Stimulated activated CD4-positive, alpha-beta T cell treated with anti-CD3 and anti-CD28 coated beads, TNF-alpha, amount 100 ng/mL, for 4 hours (primary cell): ENCODE measurements around the gene PIGP.
"Not testable (repeated sequence)": the region's sequence is repeated elsewhere in the genome, so short reads cannot be mapped to it uniquely, and the experiment has no call there.

ENCODE experiments used
- DNase-seq, 3 experiments: peaks; one replicate each; pipeline ENCODE4 v3.0.0-alpha.2; 2020; ENCODE audit warnings: low read depth in 3 of 3

PIGP gene

GRCh38 chr21:37076087-37076850, 3.4 kb upstream of the PIGP start:
- DNase-seq: no peak

DNA sequence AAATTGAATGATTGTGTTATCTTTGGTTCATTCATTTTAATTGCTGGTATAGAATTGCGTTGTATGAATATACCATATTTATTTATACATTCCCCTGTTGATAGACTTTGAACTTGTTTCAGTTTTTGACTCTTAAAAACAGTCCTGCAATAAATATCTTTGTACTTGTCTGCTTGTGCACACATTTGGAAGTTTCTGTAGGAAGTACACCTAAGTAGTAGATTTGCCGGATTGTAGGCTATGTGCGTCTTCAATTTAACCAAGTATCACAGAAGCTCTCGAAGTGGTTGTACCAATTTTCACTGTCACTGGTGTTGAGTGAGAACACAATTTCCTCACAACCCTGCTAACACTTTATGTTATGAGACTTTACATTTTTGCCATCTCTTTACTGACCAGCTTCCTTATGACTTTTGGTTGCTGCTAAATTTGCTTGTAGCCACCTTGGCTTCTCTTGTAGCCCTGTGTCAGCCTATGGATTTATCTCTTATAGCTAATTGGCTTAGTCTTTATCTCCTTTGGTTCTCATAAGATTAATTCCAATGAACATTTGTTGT, 2.4 kb upstream of the PIGP start:
- DNase-seq: no peak

- no peak for DNase-seq
Observed at GRCh38 chr21:37074546-37074945, 1.7 kb upstream of the PIGP start.

DNA sequence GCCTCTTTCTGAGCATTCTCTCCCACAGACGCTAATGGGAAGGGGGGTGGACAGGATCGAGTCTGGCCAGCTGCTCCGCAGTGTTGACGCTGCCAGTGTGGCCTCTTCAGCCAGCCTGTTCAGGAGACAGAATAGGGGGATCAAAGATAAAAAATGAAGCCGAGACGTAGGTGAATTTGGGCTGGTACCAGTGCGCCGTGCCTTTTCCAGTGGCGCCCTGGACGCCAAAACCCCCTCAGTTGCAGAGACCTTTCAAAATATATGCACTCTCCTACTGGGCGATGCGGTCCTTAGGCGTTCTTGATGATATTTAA, 1.3 kb upstream of the PIGP start:
- DNase-seq: no peak

DNA sequence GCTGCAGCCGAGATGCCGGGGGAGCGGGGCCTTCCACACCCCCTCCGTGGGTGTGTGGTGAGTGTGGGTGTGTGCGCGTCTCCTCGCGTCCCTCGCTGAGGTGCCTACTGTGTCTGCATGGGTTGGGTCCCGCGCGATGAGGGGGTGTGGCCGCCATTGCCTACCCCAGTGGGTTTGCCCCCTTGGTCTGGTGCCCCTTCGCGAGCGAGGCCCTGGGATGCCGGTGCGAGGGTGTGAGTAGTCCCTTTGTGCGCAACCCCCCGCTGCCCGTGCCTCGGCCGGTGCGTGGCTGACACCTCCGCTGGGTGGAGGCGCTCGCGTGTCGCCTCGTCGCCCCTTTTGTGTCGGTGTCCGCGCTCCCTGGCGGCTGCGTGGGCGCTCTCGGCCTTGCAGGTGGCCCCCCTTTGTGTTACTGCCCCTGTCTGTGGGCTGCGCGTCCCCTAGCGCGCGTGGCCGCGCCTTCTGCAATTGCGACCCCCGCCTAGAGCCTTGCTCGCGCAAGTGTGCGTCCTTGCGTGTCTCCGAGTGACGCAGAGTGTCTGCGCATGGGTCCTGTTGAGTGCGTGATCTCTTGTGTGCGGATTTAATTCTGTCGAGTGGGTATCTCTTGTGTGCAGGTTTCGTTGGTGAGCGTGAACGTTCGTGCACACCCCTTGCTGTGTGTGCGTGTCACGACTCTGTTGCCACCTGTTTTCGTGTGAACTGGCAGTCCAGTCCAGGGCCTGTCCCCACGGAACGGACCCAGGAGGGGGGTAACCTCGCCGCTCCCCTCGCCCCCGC, 736 bp upstream of the PIGP start:
- DNase-seq: peak in 2 of 3 experiments; percentile 38 to 47

DNA sequence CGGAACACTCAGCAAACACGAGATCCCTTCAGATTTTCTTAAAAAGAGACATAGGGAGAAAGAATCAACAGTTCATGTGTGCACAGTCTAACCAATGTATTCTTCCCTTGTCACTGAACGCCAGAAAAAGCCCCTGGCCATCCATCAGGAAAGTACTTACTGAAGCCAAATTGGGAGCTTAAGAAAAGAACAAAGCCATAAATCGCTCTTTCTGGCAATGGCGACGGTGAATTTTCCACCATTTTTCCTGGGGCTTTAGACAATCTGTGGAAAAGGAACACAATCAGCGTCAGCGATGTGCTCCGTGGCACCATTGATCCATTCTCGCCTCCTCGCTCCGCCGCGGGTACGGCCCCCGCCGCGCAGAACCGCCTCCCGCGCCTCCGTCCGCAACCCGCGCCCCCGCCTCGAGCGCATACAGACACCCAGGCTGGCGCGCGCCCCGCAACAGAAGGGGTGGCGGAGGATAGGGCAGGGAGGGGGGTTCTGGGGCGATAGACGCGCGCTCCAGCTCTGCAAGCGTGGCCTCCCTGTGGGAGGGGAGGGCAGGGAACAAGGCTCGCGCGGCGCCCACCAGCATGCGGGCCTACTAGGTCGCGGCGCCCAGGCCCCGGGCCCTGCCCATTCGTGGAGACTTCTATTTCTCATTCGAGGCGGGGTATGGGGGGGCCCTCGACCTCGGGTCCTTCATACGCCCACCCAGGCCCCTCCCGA, 440 bp downstream of the PIGP start:
- DNase-seq: peak in 1 of 3 experiments; percentile 57

DNA sequence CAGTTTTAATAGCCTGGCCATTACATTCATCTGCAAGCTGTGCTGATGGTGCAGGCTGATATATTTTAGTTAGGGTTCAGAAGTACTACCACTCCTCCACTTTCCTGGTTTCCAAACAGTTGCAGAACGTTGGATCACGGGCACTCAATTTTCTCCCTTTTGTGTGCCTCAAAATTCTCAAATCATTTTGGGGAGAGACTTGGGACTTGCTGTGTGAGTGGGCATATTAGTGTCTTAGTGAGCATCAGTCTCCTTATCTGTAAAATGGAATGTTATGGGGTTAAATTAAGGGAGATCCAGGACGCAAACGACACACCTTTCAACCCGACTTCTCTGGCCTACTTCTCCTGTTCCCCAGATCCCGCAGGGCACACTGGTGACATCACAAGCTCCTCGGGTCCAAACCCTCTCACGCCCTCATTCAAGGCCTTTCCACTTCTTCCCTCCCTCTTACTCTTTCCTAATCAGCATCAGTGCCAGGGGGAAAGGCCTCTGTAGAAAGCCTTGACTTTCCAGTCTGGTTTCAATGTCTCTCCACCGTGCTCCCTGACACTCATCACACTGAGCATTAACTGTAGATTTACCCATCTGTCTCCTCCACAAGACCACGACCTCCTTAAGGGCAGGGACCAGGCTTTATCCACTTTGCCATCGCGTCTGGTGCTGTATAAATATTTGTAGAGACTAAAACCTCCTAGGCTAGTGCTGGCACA, 1.2 kb downstream of the PIGP start:
- DNase-seq: no peak

DNA sequence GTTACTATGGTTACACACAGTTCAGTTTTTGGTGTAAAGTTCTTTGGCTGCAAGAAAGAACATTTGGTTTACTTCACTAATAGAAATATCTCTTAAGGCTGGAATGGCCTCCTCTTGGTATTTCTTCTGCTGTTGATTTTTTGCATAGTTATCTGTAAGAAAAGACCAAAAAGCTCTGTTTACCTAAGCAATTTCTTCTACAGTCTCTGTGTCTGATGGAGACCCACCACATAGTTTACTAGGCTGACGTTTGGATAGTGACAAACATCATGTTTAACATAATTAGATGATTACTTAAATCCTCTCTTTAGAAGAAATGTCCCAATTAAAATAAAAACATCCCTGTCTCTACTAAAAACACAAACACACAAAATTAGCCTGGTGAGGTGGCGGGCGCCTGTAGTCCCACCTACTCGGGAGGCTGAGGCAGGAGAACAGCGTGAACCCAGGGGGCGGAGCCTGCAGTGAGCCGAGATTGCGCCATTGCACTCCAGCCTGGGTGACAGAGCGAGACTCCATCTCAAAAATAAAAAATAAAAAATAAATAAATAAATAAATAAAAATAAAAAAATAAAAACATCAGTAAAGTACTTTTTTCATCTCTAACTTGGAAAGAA, 7.2 kb downstream of the PIGP start:
- DNase-seq: no peak

- DNase-seq: no peak
Observed at GRCh38 chr21:37064841-37065240, 8.0 kb downstream of the PIGP start.

- no peak for DNase-seq
Observed at GRCh38 chr21:37063433-37063832, 9.4 kb downstream of the PIGP start.

GRCh38 chr21:37062593-37062935, 10.3 kb downstream of the PIGP start:
- DNase-seq: no peak

DNA sequence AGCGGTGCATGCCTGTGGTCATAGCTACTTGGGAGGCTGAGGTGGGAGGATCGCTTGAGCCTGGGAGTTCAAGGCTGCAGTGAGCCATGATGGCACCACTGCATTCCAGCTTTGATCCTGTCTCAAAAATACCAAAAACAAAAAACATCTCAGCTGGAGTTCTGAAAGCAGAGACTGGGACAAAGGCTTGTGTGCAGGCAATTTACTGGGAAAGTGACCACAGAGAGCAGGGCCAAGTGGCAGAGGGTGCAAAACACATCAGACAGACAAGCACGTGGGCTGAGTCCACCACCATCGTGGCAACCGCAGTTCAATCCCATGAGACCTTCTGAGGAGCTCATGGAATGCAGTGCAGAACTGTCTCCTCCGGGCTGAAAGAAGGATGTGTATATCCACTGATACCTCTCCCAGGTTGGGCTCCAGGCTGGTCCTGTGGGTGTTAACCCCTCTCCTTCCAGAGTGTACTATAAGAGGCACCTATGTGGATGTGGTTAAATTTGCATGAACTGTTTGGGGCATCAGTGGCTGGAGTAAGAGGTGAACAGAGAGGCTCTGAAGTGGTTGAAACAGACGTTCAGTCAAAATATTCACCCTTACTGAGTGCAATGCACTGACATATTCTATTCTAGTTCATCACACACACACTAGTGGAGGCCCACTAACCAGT, 10.8 kb downstream of the PIGP start:
- no peak for DNase-seq

DNA sequence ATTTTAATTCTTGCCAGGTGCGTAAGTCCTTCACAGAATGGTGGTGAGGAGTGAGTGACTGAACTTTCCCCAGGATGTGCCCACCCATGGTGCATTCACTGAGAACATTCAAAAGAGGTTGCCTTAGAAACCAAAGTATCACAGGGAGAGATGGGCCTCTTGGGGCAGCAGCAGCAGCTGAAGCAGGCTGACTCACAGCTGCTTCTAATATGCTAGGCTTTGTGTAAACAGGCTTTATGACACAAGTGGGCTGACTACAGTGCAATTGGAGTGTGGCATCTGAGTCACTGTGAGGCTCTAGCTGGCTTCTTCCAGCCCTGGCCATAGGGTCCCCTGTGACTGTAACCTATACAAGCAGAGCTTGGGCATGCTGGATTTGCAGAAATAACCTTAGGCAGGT, 12.6 kb downstream of the PIGP start:
- no peak for DNase-seq

- no peak for DNase-seq
Observed at GRCh38 chr21:37059181-37059580, 13.7 kb downstream of the PIGP start.

DNA sequence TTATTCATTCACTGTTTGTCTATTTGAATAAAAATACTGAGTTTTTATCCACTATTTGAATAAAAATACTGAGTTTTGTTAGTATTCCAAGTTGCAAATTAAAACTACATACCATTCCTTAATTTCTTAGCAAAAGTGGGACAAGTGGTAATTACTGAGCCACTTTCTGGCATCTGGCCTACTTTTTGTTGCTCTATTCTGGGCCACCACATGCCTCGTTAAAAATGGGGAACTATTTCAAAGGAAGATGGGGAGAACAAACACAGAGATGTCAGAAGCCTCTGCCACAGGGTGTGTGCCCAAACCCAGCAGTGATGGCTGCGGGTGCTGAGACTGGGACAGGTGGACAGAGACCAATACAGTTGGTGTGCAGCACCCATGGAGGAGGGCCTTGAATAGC, 14.6 kb downstream of the PIGP start:
- no peak for DNase-seq

- no peak for DNase-seq
Observed at GRCh38 chr21:37057614-37058013, 15.3 kb downstream of the PIGP start.

DNA sequence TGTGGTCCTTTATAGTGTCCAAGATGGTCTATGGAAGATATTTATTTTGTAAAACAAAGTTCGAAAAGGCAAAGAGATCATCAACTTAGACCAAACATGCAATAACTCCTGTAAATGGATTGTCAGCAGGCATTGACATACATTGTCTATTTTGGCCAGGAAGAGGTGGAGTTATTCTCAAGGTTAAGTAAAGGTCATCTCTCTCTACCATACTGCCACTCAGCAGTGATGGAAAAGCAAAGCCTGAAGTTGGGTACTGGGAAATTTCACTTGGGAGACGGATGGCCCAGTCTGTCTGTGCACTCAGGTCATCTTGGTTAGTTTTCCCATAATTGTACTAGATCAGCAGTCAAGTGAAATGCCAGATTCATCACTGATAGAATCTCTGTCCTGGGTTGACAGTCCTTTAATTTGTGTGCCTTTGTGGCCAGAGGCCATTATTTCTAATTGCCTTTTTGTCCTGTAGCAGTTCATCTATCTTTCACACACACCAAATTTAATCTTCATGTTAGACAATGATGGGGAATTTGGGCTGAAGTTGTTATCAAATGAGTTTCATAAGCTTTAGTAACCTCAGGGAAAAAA, 17.5 kb downstream of the PIGP start:
- no peak for DNase-seq

DNA sequence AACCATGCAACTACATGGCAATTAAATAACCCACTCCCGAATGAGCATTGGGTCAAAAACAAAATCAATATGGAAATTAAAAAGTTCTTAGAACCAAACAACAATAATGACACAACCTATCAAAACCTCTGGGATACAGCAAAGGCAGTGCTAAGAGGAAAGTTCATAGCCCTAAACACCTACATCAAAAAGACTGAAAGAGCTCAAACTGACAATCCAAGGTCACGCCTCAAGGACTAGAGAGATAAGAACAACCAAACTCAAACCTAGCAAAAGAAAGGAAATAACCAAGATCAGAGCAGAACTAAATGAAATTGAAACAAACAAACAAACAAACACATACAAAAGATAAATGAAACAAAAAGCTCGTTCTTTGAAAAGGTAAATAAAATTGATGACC, 23.1 kb downstream of the PIGP start:
- not testable (repeated sequence) for DNase-seq

DNA sequence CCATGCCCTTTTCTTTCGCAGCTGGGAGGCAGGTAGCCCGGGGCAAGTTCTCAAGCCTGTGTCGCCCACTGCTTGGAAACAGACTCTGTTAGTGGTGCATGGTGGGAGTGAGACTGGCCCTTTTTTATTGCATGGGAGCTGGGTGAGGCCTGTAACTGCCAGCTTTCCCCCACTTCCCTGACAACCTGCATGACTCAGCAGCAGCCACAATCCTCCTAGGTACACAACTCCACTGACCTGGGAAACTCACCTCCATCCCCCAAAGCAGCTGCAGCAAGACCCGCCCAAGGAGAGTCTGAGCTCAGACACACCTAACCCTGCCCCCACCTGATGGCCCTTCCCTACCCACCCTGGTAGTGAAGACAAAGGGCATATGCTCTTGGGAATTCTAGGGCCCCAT, 25.8 kb downstream of the PIGP start:
- DNase-seq: no peak

DNA sequence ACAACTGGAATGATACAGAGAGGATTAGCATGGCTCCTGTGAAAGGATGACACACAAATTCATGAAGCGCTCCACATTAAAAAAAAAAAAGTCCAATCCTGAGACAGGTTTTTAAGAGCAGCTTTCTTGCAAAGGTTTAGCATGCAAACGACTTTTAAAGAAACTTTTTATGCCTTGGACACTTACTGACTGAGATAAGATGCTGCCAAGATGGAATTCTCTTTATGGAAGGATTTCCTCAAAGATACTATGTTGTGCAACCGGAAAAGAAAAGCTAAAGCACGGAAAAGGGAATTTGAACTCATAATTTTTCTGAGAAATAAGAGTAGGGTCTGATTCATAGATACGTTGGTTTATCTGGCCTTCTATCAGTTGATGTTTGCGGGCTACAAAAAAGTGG, 27.3 kb downstream of the PIGP start:
- DNase-seq: no peak

GRCh38 chr21:37045149-37045548, 27.7 kb downstream of the PIGP start:
- DNase-seq: no peak
